ENCODE results near the gene ACTL10. TPM values are rescaled to one million over a fixed set of nuclear protein-coding genes. Genes with fewer than 3 reads are reported as not detected.

ACTL10 gene
- 10 to 100 TPM in 1 of 4 donors, 1 to 10 TPM in 2, not detected in 1; 1.5 to 14.1 (median 3.0) TPM for total RNA-seq

GRCh38 chr20:33666293-33667244 lies at the start of gene ACTL10:
TSS of gene ACTL10 (plus strand) at chr20:33666943. CDS start at chr20:33667498, 555 bp downstream.
- H3K27ac ChIP-seq, result peak within 1 kb of the TSS; percentile 91 to 99 (median 96)
- H3K36me3 ChIP-seq, result peaks cover 0 to 5% (median 0%) of the 10 kb centered on the region in 4 donors
- TF ChIP-seq POLR2AphosphoS5 (IDR thresholded peaks at IDR 0.05) (peak; percentile 84 to 96 (median 92)), CTCF (IDR thresholded peaks at IDR 0.05) (peak; percentile 16 to 45 (median 30)), EP300 (IDR thresholded peaks at IDR 0.05; ENCODE audit: low read depth) (no peak), POLR2A (IDR thresholded peaks at IDR 0.05) (peak; percentile 79)
- H3K27me3 ChIP-seq, result no peaks in the 10 kb centered on the region
- peak; percentile 99 for DNase-seq
- in situ Hi-C loops (cut with MboI; ENCODE audit: low pct_ligation_motif_present in 1 of 4, low pct_unique_long_range_greater_than_20kb in 1 of 4, low sequenced_read_pairs in 3 of 4), result no loop called here
- H3K4me3 ChIP-seq, result peak within 1 kb of the TSS; percentile 10 to 68 (median 53)
- H3K4me1 ChIP-seq, result peaks cover 15 to 42% (median 34%) of the 10 kb centered on the region in 4 donors
- no peaks in the 10 kb centered on the region for H3K9me3 ChIP-seq
- intact Hi-C loops (cut with DNase I; ENCODE audit: low total_unique reads), result no loop called here
- 0 to 1% methylated on average over 3 to 48 of the region's 50 CpGs for WGBS, 2 donors (ENCODE audit: low coverage in 1 of 2)

- in situ Hi-C loops (cut with MboI; ENCODE audit: low pct_ligation_motif_present in 1 of 4, low pct_unique_long_range_greater_than_20kb in 1 of 4, low sequenced_read_pairs in 3 of 4) (no loop called here), intact Hi-C loops (cut with DNase I; ENCODE audit: low total_unique reads) (loop anchor here (10.0 kb wide), 1 partner anchor 853 kb away; no protein-coding TSS in a partner anchor)
- no peak overlapping the region for H3K4me3 ChIP-seq
- no peak for DNase-seq
- TF ChIP-seq POLR2A (IDR thresholded peaks at IDR 0.05) (no peak), POLR2AphosphoS5 (IDR thresholded peaks at IDR 0.05) (no peak), CTCF (IDR thresholded peaks at IDR 0.05) (no peak), EP300 (IDR thresholded peaks at IDR 0.05; ENCODE audit: low read depth) (no peak)
- H3K4me1 ChIP-seq, result peaks cover 0 to 7% (median 0%) of the 10 kb centered on the region in 4 donors
- no peaks in the 10 kb centered on the region for H3K27me3 ChIP-seq
- no peak overlapping the region for H3K27ac ChIP-seq
- WGBS, 2 donors (ENCODE audit: low coverage in 1 of 2), result 90 to 95% methylated on average over 3 to 4 of the region's 4 CpGs
- H3K9me3 ChIP-seq, result no peaks in the 10 kb centered on the region
- H3K36me3 ChIP-seq, result peaks cover 0 to 33% (median 14%) of the 10 kb centered on the region in 4 donors
These were observed 44.9 kb upstream of the ACTL10 start for GRCh38 chr20:33621717-33622400.

- TF ChIP-seq POLR2AphosphoS5 (IDR thresholded peaks at IDR 0.05) (no peak), POLR2A (IDR thresholded peaks at IDR 0.05) (no peak), CTCF (IDR thresholded peaks at IDR 0.05) (no peak), EP300 (IDR thresholded peaks at IDR 0.05; ENCODE audit: low read depth) (no peak)
- no peaks in the 10 kb centered on the region for H3K9me3 ChIP-seq
- H3K4me3 ChIP-seq, result no peak overlapping the region
- WGBS, 2 donors (ENCODE audit: low coverage in 1 of 2), result 87 to 93% methylated on average over 3 to 10 of the region's 10 CpGs
- DNase-seq, result no peak
- no peak overlapping the region for H3K27ac ChIP-seq
- in situ Hi-C loops (cut with MboI; ENCODE audit: low pct_ligation_motif_present in 1 of 4, low pct_unique_long_range_greater_than_20kb in 1 of 4, low sequenced_read_pairs in 3 of 4), result no loop called here
- peaks cover 0 to 33% (median 14%) of the 10 kb centered on the region in 4 donors for H3K36me3 ChIP-seq
- H3K27me3 ChIP-seq, result no peaks in the 10 kb centered on the region
- intact Hi-C loops (cut with DNase I; ENCODE audit: low total_unique reads), result loop anchor here (10.0 kb wide), 1 partner anchor 852 kb away; no protein-coding TSS in a partner anchor
- peaks cover 0 to 7% (median 0%) of the 10 kb centered on the region in 4 donors for H3K4me1 ChIP-seq
These were observed 43.9 kb upstream of the ACTL10 start for GRCh38 chr20:33622705-33623365.
